Stimulated activated CD4-positive, alpha-beta T cell treated with anti-CD3 and anti-CD28 coated beads, Interleukin-4, amount 100 ng/mL, for 24 hours (primary cell): ENCODE data around the gene PERCC1.
A peak's percentile ranks its signal among the peaks of the same experiment; 100 is the strongest.

Experiments
- DNase-seq: peaks from one replicate; pipeline ENCODE4 v3.0.0-alpha.2; 2020

Gene PERCC1

DNA sequence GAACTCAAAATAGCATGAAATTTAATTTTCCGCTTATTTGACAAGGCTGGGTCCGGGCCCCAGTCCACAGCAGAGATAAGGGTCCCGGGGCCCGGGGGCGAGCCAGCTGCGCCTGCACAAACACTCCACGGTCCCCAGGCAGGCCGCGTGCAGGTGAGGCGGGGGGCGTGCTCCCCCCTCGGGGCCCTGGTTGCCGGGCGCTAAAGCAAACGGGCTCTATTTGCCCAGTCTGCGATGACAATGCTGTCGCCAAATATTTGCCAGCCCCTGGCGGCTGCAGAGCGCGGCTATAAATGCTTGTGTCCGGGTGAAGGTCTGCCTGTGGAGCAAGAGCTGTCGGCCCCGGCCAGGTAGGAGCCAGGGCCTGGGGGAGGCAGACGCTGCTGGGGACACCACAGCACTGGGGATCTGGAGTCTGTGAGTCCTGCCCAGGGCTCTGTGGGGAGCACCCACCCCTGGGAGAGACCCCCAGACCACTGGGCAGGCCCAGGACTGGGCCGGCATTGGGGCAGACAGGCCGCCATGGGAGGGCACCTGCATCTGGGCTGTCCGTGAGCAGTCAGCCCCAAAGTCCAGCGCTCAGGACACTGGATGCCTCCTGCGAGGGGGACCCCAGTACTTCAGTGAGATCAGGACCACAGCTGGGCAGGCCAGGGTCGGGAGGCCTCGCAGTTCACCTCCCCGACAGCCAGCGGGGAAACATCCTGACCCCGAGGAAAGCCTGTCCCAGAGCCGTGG, at the start of gene PERCC1:
Gene PERCC1 (plus strand): TSS at position 320 of the 738 bp plus-strand sequence. CDS start 1,516 bp downstream, outside the sequence.
- DNase-seq, result no peak

DNA sequence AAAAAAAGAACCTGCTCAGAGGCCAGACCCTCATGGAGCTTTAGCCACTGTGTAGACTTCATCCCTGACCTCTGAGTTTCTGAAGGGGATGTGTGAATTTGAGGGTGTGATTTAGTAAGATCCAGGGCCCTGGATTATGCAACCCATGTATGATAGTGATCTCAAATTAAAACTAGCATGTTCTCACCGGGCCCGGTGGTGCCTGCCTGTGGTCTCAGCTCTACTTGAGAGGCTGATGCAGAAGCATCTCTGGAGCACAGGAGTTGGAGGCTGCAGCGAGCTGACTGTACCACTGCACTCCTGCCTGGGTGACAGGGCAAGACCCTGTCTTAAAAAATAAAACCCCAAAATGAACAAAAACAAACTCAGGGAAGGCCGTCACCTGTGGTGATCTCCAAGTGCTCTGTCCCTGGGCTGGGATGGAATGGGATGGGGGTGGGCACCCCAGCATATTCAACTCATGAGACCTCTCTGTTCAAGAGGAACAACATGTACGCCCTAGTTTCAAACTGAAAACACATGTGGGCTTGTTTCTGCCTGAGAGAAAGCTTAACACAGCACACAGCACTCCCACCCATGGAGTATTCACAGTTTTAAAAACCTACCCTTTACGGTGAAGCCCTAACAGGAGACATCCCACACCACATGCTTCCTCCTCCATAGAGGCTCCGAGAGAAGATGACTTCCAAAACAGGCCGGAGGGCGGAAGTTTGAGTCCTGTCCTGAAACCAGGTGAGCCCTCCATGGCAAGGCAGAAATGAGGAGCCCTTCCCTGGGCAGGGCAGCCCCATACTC, 49.1 kb upstream of the PERCC1 start:
- DNase-seq, result no peak

DNA sequence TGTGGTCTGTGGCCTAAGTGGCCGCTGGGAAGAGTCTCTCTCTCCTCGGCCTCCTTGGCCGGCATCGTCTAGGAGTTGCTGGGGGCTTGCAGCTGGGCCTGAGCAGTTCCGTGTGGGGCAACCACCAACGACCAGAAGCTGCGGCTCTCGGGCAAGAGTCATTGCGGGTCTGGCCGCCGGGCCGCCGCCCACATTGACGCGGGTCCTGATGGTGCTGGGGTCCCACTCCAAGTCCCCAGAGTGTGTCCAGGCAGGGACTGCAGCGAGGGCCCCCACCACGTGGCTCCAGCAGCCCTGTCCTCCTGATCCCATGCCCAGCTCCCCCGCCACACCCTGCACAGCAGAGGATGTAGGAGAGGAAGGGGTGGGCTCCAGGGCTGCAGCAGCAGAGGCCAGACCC, 47.3 kb upstream of the PERCC1 start:
- no peak for DNase-seq

DNA sequence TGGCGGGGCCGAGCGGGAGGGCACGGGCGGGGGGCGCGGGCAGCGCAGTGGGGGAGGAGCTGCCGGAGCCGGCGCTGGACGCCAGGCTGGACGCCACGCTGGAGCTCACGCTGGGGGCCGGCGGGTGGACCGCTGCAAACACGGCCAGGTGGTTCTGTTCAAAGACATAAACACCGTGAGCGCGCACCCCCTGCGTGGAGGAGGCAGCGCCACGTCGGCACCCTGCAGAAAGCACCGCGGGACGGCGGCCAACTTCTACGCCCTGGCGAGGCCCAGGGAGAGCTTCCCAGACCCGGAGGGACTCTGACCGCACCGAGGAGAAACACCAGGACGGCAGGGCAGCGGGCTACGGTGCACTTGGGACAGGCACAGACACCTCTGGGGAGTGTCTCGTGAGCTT, 45.6 kb upstream of the PERCC1 start:
- DNase-seq, result no peak

DNA sequence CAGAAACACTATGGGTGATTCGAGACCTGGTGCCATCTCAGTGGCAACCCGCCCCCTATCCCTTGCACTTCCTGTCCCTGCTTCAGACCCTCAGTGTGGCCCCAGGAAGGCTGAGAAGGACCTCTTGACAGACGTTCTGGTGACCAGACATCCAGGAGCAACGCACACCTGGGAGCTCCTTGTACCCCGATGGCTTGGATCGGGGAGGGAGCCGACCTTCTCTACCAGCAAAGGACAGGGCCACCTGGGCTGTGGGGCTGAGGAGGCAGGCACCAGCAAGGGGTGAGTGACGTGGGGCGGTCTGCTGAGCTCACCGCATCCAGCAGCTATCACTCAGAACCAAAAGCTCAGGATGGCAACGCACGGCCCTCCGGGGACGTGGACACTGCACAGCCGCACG, 43.5 kb upstream of the PERCC1 start:
- no peak for DNase-seq

DNA sequence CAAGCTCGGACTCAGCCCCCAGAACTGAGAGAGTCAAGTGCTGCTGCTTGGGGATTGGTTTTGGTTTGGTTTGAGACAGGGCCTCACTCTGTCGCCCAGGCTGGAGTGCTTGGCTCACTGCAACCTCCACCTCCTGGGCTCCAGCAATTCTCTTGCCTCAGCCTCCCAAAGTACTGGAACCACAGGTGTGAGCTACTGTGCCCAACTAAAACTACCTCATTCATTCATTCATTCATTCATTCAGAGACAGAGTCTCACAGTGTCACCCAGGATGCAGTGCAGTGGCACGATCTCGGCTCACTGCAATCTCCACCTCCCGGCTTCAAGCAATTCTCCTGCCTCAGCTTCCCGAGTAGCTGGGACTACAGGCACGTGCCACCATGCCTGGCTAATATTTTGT, 41.1 kb upstream of the PERCC1 start:
- DNase-seq, result no peak

DNA sequence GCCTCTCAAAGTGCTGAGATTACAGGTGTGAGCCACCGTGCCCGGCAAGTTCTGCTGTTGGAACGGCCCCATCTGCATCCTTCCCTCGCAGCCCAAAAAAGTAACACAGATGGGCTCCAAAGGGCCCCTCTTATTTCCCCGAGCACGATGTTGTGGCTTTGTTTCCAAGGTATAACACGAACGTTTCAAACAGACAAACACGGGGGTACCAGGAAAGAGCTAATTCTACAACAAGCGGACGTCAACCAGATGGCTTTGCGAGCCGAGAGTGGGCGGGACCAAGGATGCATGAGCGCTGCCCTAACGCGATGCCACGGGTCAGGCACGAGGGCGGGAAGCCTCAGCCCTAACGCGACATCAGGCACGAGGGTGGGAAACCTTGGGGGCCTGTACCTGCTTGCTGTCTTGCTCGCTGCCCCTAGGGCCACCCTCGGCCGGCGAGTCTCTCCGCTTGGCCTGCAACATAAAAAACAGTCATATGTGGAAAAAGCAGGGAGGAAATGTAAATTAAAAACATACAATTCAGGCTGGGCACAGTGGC, 40.6 kb upstream of the PERCC1 start:
- DNase-seq, result no peak

DNA sequence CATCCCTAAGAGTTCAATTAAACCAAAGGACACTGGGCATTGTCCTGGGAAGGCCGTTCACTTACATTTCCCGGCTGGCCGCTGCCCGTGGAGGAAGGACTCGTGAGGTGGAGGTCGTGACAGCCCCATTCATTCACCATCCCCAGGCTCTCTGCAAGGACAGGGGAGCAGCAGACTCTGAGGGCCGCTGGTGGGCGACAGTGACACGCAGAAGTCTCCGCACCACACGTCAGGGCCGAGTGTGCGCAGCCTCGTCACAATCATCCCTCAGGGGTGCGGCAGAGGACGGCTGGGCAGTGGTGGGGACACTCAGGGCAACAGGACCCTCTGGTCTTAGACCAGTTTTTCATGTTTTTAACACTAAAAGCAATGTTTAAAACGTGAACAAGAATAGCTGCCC, 38.1 kb upstream of the PERCC1 start:
- no peak for DNase-seq

DNA sequence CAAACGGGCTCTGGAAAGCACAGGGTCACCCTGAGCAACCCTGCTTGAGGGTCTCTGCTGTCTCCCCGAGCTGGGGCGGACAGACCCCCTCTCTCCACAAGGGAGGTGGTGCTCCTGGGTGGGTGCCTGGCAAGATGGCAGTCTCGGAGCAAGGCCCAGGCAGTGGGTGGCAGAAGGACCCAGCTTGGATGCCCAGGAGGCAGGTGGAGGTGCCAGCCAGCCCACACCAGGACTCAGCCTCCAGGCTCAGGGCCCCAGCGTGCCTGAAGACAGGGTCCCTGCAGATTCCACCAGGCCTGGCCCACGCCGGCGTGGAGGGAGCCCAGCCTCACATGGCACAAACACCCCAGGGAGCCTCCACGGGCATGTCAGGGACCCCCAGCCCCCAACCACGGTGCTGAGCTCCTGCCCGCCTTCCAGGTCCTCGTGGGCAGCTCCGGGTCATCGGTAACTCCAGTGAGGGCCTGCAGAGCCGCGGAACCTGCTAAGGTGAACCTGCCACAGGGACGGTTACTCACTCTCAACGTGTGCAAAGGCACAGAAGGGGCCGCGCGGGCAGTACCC, 37.2 kb upstream of the PERCC1 start:
- no peak for DNase-seq

DNA sequence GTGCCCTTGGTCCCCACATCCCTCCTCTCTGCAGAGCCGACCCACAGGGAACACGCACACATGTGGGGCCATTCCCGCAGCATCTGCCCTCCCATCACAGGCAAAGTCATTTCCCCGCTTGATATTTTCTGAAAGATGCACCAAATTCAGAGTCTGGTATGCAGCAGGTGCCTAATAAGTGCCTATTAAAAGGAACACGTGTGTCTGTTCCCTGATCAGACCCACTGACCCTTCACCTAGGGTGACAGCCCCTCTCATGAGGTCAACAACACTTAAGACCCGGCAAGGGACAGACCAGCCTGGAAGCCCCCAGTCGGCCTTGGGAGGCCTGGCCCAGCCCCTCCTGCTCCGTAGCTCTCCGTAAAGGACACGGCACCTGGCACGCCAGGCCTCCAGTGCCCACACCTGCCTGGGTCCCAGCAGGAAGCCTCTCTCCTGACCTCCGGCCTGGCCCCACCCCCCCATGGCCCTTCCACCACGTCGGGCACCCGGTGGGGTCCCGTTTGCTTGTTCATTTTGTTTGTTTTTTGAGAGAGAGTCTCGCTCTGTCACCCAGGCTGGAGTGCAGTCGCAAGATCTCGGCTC, 36.4 kb upstream of the PERCC1 start:
- DNase-seq, result no peak

DNA sequence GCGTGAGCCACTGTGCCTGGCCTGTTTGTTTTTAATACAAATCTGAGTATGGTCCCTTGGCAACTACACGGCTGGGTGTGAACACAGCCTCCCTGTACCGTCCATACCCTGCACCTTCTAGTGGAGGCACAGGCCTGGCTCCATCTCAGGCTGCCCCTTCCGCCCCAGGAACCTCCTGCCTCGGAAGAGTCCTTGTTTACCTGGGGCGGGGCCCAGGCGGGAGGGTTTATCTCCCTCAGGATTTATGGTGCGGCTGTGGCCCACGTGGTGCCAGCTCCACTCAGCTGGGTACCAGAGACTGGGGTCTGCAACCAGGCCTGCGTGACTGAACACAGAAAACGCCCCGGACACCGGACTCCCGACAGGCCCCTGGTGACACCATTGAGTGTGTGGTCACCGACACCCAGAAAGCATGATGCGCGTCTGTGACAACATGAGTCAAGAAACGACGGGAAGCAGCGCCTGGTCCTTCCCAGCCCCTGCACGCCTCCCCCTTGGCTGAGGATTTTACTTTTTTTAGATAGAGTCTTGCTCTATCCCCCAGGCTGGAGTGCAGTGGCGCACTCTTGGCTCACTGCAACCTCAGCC, 35.3 kb upstream of the PERCC1 start:
- no peak for DNase-seq

DNA sequence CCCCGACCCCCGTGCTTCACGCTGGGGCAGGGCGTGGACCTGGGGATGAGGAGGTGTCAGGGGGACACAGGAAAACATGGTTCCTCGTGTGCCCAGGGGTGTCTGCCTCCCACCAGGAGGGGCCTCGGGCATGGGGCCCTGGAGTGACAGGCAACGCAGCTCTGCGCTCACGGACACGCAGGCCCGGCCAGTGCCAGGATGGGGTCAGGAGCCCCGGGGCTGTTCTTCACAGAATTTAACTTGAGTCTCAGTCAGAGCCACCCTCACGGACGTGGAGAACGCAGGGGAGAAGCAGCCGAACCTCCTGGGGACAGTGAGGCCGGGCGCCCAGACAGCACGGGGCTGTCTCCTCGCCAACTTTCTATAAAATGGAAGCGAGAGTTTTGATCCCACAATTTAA, 33.1 kb upstream of the PERCC1 start:
- DNase-seq, result no peak

DNA sequence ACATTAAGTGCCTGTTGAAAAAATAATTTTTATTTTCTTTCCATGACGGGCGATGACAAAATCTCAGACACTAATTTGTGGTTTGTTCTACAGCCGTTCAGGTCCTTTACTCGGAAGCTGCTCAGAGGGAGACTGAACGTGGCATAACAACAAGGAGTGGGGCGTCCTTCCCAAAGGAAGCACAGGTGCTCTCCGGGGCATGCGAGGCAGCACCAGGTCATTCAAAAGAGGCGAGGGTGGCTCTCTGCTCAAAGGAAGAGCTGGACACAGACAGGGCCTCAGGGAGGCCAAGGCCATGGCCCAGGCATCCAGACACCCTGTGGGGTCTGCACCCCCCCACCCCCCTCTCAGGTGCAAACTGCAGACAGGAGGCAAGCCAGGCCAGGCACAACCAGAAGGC, 32.5 kb upstream of the PERCC1 start:
- DNase-seq, result no peak

DNA sequence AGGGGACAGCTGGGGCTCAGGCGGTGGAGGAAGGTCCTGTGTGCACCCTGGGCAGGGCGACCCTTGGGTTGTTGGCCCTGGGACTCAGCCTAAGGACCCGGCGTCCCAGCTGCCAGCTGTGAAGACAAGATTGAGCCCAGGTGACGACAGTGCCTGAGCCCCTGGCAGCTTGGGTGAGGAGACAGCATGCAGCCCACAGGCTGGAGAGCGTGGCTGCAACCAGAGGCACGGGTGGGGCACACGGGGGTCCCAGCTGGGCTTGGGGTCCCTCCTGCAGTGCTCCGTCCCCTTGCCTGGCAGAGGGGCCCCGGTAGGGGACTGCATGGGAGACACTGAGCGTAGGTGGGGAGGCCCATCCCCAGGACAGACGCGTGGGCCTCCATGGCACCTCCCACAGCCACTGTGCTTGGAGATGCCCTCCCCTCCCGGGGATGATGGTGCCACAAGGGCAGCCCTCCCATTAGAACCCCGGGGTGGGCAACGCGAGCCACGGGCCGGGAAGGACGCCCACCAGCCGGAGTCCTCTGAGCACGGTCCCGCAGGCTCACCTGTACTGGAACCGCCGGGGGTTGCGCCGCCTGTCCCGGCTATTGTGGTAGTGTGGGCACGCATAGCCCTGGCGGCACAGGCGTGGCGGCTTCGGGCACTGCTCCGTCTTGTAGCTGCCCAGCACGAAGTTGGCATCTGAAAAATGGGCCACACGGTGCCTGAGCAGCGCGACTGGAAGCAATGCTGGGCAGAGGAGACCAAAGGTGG, 31.9 kb upstream of the PERCC1 start:
- no peak for DNase-seq

DNA sequence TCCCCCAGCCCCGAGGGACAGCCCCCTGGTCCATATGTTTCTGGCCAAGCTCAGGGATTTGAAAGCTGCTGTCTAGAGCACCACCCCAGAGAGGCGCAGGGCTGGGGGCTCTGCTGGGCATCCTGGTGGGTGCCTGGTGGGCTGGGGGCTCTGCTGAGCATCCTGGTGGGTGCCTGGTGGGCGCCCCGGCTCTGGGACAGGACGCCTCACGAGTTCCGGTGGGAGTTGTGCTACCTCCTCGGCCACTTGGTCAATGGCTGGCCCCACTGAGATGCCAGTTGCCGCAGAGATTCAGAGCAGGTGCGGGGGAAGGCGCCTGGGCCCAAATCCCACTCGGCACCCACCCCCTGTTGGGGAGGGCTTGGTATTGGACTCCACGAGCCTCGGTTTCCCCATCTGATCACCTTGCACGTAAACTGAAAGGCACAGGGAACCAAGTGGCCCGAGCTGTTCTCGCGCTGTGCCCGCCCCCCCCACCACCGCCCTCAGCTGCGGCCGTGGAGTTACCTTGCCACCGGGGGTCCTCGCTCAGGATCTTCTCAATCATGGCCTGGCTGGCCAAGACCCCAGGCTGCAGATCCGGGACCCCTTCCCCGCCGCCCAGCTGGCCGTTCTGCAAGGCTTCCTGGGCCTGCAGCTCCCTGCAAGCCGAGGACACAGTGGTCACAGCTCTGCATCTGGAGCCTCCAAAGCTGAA, 29.7 kb upstream of the PERCC1 start:
- DNase-seq, result no peak

DNA sequence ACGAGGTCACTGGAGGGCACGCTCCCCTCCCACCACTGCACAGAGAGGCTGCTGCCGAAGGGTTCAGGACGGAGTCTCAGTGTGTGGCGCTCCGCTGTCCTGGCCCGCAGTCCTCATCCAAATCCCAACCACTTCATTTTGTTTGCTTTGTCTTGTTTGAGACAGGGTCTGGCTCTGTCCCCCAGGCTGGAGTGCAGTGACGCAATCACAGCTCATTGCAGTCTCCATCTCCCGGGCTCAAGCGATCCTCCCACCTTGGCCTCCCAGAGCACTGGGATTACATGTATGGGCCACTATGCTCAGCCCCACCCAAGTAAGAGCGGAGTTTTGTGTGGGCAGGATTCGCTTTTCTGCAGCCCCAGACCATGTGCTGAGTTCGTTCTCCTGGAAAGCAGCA, 29.1 kb upstream of the PERCC1 start:
- no peak for DNase-seq

DNA sequence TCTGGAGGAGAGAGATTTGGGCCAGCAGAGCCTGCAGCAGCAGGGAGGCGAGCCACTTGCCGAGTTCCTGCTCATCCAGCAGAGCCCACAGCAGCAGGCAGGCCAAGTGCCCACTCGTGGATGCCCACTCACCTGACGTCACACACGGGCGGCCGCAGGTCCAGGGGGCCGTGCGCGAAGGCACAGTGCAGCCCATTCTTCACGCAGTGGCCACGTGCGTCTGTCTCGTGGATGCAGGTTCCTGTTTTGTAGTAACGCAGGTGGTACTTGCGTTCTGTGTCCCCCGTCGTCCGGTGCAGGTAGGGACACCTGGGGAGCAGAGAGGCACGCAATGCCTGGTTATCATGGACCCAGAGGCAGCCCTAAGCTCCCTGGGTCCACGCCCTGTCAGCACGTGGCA, 27.8 kb upstream of the PERCC1 start:
- no peak for DNase-seq

DNA sequence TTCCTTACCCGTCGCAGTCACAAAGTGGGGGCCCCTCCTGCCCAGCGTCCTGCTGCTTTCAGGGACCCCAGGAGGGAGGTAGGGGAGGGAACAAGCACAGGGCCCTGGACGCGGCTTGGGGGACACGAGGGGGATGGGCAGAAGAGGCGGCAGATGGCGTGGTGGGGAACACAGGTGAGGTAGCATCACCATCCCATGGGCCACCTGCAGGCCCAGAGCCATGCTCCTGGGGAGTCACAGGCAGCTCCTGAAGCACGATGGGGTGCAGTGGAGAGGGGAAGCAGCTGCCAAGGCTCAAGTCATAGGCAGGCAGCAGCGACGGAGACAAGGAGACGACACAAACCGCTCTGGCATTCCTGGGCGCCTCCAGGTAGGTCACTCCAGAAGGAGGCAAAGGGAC, 27.1 kb upstream of the PERCC1 start:
- no peak for DNase-seq

DNA sequence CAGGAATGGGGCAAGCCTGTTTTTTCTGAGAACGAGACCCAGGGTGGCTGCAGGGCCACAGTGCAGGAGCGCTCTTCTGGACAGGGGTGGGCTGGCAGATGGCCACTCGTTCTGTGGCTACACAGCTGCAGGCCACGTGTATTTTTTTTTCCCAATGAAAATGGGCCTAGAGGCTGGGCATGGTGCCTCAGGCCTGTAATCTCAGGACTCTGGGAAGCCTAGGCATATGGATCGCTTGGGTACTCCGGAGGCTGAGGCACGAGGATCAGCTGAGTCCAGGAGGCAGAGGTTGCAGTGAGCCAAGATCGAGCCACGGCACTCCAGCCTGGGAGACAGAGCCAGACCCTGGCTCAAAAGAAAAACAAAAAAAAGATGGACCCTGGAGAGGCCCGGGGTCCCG, 23.1 kb upstream of the PERCC1 start:
- no peak for DNase-seq

DNA sequence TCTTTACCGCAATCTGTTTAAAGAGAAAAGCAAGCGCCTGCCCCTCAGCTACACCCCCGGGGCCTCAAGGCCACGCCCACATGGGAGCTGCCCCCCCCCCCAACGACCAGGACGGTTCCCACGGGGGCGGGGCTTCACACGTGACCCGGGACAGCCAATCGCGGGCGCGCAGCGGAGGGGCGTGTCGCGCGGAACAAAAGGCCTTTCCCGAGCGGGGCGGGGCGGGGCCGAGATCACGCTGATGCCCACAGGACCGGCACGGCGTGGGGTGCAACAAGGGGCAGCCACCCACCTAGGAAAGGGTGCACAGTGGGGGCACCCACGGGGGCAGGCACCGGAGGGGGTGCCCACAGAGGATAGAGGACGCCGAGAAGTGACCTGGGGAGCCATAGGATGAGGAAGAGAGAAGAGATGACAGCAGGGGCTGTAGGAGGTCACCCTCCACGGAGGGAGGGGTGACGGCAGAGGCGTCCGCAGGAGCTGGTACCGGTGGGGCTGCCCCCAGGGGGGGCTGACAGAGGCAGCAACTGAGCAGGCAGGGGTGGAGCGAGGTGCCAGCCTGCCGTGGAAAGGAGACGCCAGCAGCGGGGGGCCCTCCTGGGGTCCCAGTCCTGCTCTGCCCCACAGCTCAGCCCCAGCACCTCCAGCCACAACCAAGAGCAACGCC, 22.6 kb upstream of the PERCC1 start:
- DNase-seq, result peak; percentile 96

DNA sequence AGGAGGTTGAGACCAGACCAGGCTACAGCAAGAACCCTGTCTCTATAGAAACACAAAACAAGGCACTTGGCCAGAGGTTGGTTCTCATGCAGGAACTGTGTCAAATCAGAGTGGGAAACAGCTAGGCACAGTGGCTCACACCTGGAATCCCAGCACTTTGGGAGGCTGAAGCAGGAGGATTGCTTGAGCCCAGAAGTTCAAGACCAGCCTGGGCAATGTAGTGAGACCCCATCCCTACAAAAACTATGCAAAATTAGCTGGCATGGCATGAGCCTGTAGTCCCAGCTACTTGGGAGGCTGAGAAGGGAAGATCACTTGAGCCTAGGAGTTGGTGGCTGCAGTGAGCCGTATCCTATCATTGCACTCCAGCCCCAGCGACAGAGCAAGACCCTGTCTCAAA, 18.0 kb upstream of the PERCC1 start:
- no peak for DNase-seq
